ENCODE measurements around the gene PROM1.

GRCh38 chr4:16021804-16022560, 61.8 kb downstream of the PROM1 start:
- TF ChIP-seq CTCF (IDR thresholded peaks at IDR 0.05), result no peak
- TF ChIP-seq POLR2A (IDR thresholded peaks at IDR 0.05), result no peak
- no peak for TF ChIP-seq EP300 (IDR thresholded peaks at IDR 0.05)
- no peak for TF ChIP-seq POLR2AphosphoS5 (IDR thresholded peaks at IDR 0.05)
